Loucy (cell line): ENCODE results near the gene CDC42EP3.

Experiments used
- CTCF ChIP-seq: fragments of 200-600 bp; sonication (generic); conservative IDR thresholded peaks from 2 replicates; pipeline ENCODE4 v1.5.1; 2014; ENCODE audit warnings: mild to moderate bottlenecking, antibody characterized with exemption, low read length
- EZH2phosphoT487 ChIP-seq: fragments of 200-600 bp; IDR thresholded peaks from 2 replicates; pipeline ENCODE4 v1.6.1; 2018; ENCODE audit warnings: antibody characterized with exemption, mild to moderate bottlenecking, moderate library complexity, borderline replicate concordance

GRCh38 chr2:37650548-37651093 is 20.8 kb downstream of the CDC42EP3 start:
- TF ChIP-seq CTCF: no peak
- TF ChIP-seq EZH2phosphoT487: no peak
